Ishikawa (cell line): ENCODE measurements around the gene CD151.

Experiments
- CEBPB ChIP-seq: IDR thresholded peaks from 2 replicates; pipeline ENCODE4 v1.6.1; 2012
- CREB1 ChIP-seq: IDR thresholded peaks from 2 replicates; pipeline ENCODE4 v1.6.1; 2012; ENCODE audit warnings: low read depth
- EP300 ChIP-seq: IDR thresholded peaks from 2 replicates; pipeline ENCODE4 v1.6.1; 2012; ENCODE audit warnings: borderline replicate concordance
- TF ChIP-seq, protein P1 (sequence below): IDR thresholded peaks from 2 replicates; pipeline ENCODE4 v1.6.1; 2012; ENCODE audit warnings: low read depth, mild to moderate bottlenecking

- TF ChIP-seq, protein P1, sequence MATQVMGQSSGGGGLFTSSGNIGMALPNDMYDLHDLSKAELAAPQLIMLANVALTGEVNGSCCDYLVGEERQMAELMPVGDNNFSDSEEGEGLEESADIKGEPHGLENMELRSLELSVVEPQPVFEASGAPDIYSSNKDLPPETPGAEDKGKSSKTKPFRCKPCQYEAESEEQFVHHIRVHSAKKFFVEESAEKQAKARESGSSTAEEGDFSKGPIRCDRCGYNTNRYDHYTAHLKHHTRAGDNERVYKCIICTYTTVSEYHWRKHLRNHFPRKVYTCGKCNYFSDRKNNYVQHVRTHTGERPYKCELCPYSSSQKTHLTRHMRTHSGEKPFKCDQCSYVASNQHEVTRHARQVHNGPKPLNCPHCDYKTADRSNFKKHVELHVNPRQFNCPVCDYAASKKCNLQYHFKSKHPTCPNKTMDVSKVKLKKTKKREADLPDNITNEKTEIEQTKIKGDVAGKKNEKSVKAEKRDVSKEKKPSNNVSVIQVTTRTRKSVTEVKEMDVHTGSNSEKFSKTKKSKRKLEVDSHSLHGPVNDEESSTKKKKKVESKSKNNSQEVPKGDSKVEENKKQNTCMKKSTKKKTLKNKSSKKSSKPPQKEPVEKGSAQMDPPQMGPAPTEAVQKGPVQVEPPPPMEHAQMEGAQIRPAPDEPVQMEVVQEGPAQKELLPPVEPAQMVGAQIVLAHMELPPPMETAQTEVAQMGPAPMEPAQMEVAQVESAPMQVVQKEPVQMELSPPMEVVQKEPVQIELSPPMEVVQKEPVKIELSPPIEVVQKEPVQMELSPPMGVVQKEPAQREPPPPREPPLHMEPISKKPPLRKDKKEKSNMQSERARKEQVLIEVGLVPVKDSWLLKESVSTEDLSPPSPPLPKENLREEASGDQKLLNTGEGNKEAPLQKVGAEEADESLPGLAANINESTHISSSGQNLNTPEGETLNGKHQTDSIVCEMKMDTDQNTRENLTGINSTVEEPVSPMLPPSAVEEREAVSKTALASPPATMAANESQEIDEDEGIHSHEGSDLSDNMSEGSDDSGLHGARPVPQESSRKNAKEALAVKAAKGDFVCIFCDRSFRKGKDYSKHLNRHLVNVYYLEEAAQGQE, result no peak
- no peak for TF ChIP-seq CEBPB
- TF ChIP-seq CREB1, result no peak
- no peak for TF ChIP-seq EP300
Observed at GRCh38 chr11:786235-787083, 46.3 kb upstream of the CD151 start.
